ENCODE results near the gene AFAP1L1.

The AFAP1L1 gene

DNA sequence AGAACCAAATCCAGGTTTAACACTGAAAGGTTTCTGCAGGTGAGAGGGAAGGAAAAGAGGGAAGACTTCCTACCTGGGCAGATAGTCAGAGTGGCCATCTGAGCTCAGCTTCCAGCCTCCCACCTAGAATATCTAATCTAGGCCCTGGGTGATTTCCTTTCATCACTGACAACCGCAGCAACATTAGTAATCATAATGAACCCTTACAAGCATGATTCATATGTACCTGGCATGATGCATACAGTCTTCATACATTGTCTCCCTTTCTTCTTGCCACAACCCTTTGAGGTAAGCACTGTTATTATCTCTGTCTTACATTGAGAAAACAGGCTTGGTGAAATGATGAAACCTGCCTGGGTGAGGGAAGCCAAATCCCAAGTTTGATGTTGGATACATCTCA is 13.5 kb downstream of the AFAP1L1 start:
- Histone ChIP-seq H3K4me2 (no peak overlapping the region), H3K27me3 (ENCODE audit: insufficient read depth, low read depth) (no peaks in the 10 kb centered on the region), H3K9ac (no peak overlapping the region), H3K27ac (no peak overlapping the region), H4K20me1 (ENCODE audit: insufficient read depth) (no peaks in the 10 kb centered on the region), H3K36me3 (ENCODE audit: insufficient read depth) (no peaks in the 10 kb centered on the region), H2AFZ (ENCODE audit: low read depth) (no peak overlapping the region), H3K4me1 (ENCODE audit: low read depth, poor library complexity, severe bottlenecking) (no peaks in the 10 kb centered on the region), H3K4me3 (IDR thresholded peaks at IDR 0.05; ENCODE audit: insufficient read depth, low read depth, low read length) (no peak overlapping the region), H3K79me2 (ENCODE audit: insufficient read depth, low read depth) (no peaks in the 10 kb centered on the region)
- TF ChIP-seq, protein P1, sequence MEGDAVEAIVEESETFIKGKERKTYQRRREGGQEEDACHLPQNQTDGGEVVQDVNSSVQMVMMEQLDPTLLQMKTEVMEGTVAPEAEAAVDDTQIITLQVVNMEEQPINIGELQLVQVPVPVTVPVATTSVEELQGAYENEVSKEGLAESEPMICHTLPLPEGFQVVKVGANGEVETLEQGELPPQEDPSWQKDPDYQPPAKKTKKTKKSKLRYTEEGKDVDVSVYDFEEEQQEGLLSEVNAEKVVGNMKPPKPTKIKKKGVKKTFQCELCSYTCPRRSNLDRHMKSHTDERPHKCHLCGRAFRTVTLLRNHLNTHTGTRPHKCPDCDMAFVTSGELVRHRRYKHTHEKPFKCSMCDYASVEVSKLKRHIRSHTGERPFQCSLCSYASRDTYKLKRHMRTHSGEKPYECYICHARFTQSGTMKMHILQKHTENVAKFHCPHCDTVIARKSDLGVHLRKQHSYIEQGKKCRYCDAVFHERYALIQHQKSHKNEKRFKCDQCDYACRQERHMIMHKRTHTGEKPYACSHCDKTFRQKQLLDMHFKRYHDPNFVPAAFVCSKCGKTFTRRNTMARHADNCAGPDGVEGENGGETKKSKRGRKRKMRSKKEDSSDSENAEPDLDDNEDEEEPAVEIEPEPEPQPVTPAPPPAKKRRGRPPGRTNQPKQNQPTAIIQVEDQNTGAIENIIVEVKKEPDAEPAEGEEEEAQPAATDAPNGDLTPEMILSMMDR (conservative IDR thresholded peaks at IDR 0.05; ENCODE audit: low read depth, low read length): no peak

DNA sequence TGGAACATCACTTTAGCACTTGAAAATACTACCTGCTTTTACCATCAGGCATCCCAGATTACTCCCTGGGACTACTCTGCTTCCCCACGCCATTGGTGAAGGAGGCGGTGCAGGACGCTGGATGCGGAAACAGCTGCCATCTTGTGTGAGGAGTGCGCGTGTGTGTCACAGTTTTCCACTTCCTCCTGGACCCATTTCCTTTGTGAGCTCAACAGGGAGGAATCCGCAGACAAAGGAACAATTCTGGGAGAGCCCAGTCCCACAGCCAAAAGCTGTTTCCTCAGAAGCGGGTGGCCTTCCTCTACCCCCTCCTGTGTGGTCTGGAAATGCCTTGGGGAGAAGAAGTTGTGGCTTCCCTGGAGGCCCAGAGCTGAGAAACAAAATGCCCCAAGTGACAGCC is 16.8 kb downstream of the AFAP1L1 start:
- no peaks in the 10 kb centered on the region for H3K36me3 ChIP-seq (ENCODE audit: insufficient read depth)
- no peak overlapping the region for H3K4me2 ChIP-seq
- H3K27ac ChIP-seq: no peak overlapping the region
- H3K79me2 ChIP-seq (ENCODE audit: insufficient read depth, low read depth): no peaks in the 10 kb centered on the region
- no peaks in the 10 kb centered on the region for H3K4me1 ChIP-seq (ENCODE audit: low read depth, poor library complexity, severe bottlenecking)
- TF ChIP-seq, protein P1 (conservative IDR thresholded peaks at IDR 0.05; ENCODE audit: low read depth, low read length): no peak
- no peak overlapping the region for H3K9ac ChIP-seq
- no peak overlapping the region for H3K4me3 ChIP-seq (IDR thresholded peaks at IDR 0.05; ENCODE audit: insufficient read depth, low read depth, low read length)
- H3K27me3 ChIP-seq (ENCODE audit: insufficient read depth, low read depth): no peaks in the 10 kb centered on the region
- no peak overlapping the region for H2AFZ ChIP-seq (ENCODE audit: low read depth)
- H4K20me1 ChIP-seq (ENCODE audit: insufficient read depth): no peaks in the 10 kb centered on the region

DNA sequence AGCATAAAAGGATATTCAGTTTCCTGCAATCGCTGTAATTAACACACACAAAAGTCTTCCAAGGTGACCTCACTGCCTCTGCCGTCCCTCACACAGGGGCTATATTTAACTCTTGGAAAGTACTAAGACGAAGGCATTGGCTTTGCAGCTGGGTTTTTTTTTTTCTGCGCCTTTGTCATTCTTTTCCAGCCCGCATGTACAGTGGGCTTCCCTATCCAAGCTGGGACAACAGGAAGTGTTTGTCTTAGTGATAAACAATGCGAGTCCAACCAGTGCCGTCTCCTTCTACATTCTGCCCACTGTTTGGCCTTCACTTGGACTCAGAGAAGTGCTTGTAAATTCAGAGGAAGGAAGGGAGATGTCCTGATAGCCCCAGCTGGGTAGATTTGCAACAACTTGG is 17.6 kb downstream of the AFAP1L1 start:
- no peak overlapping the region for H3K27ac ChIP-seq
- TF ChIP-seq, protein P1 (conservative IDR thresholded peaks at IDR 0.05; ENCODE audit: low read depth, low read length): no peak

DNA sequence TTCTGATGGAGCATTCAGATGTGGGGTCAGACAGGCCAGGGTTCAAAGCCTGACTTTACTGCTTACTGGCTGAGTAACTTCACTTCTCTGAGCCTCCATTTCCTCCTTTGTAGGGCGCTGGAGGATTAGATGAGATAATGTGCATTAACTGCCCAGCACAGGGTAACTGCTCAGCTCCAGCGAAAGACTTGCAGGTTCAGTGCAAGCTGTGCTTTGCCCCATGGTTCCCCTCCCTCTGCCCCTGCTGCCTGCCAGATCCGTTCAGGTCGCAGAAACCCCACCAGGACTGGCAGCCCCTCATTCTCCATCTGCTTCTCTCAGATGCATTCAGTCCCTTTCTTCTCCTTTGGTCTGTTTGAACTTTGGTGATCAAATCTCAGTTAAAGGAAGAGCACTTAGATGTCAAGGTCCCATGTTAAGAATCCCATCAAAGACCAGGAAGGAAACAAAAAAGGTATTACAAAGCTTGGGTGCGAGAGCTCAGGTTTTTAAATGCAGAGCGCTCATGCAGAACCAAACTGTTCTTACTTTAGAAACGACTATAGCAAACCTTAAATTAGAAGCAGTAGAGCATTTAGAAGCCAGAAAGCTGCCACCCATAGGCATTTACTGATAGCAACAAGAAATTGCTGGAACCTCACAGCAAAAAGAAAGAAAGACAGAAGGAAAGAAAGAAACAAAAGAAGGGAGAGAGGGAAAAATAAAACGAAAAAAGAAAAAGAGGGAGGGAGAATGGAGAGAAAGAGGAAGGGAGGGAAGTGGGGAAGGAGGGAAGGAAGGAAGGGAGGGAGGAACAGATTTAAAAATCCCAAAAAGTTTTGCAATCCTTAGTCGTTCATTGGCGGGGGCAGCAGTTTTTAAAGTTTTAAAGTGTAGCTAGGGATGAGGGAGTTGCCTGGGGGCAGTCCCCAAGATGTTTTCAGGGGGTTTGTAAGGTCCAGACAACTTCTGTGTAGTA is 23.5 kb downstream of the AFAP1L1 start:
- Histone ChIP-seq H3K36me3 (ENCODE audit: insufficient read depth) (no peaks in the 10 kb centered on the region), H3K27me3 (ENCODE audit: insufficient read depth, low read depth) (no peaks in the 10 kb centered on the region), H3K4me2 (no peak overlapping the region), H3K9ac (no peak overlapping the region), H3K4me3 (IDR thresholded peaks at IDR 0.05; ENCODE audit: insufficient read depth, low read depth, low read length) (no peak overlapping the region), H4K20me1 (ENCODE audit: insufficient read depth) (no peaks in the 10 kb centered on the region), H3K27ac (no peak overlapping the region), H3K79me2 (ENCODE audit: insufficient read depth, low read depth) (no peaks in the 10 kb centered on the region), H2AFZ (ENCODE audit: low read depth) (no peak overlapping the region), H3K4me1 (ENCODE audit: low read depth, poor library complexity, severe bottlenecking) (no peaks in the 10 kb centered on the region)
- TF ChIP-seq, protein P1 (conservative IDR thresholded peaks at IDR 0.05; ENCODE audit: low read depth, low read length): no peak

More for the DNA sequence above, 17.6 kb downstream of the AFAP1L1 start:
- Histone ChIP-seq H3K4me2 (no peak overlapping the region), H2AFZ (ENCODE audit: low read depth) (no peak overlapping the region), H3K4me3 (IDR thresholded peaks at IDR 0.05; ENCODE audit: insufficient read depth, low read depth, low read length) (no peak overlapping the region), H3K9ac (no peak overlapping the region), H3K4me1 (ENCODE audit: low read depth, poor library complexity, severe bottlenecking) (no peaks in the 10 kb centered on the region), H3K36me3 (ENCODE audit: insufficient read depth) (no peaks in the 10 kb centered on the region), H3K27me3 (ENCODE audit: insufficient read depth, low read depth) (no peaks in the 10 kb centered on the region), H3K79me2 (ENCODE audit: insufficient read depth, low read depth) (no peaks in the 10 kb centered on the region), H4K20me1 (ENCODE audit: insufficient read depth) (no peaks in the 10 kb centered on the region)
